Mesothelial cell of epicardium (in vitro differentiated cells): ENCODE results near the gene TWF1. TPM values are rescaled to one million over a fixed set of nuclear protein-coding genes. Genes with fewer than 3 reads are reported as not detected.
"Not testable (repeated sequence)": the region's sequence is repeated elsewhere in the genome, so short reads cannot be mapped to it uniquely, and the experiment has no call there.

Experiments
- DNase-seq, 2 experiments: peaks; one replicate each; pipeline ENCODE4 v3.0.0; 2021; ENCODE audit warnings: low spot score in 2 of 2; ENCODE audit not compliant: unreplicated experiment in 2 of 2
- H3K27ac Mint-ChIP-seq: 2 replicates; pipeline ENCODE4 v1.8.0; 2021; ENCODE audit warnings: mixed read lengths
- H3K27me3 Mint-ChIP-seq: 2 replicates; pipeline ENCODE4 v1.8.0; 2021; ENCODE audit warnings: low read depth, mixed read lengths
- H3K36me3 Mint-ChIP-seq: 2 replicates; pipeline ENCODE4 v1.8.0; 2021; ENCODE audit warnings: mixed read lengths
- H3K4me1 Mint-ChIP-seq: 2 replicates; pipeline ENCODE4 v1.8.0; 2021; ENCODE audit warnings: mixed read lengths
- H3K4me3 Mint-ChIP-seq: 2 replicates; pipeline ENCODE4 v1.8.0; 2021; ENCODE audit warnings: mild to moderate bottlenecking, moderate library complexity, mixed read lengths
- H3K9me3 Mint-ChIP-seq: 2 replicates; pipeline ENCODE4 v1.8.0; 2021; ENCODE audit warnings: mixed read lengths
- CTCF ChIP-seq: fragments of 200-600 bp; sonication (generic); IDR thresholded peaks from one replicate; pipeline ENCODE4 v1.5.0; 2021; ENCODE audit warnings: antibody characterized with exemption; ENCODE audit not compliant: unreplicated experiment
- total RNA-seq: library from RNA; stranded (reverse); gene quantifications from 3 replicates; pipeline ENCODE4 v1.2.1, GENCODE V29; 2021

The TWF1 gene
- total RNA-seq, 1 donor from 2014 or later = 61.2 TPM

GRCh38 chr12:43760396-43760795, 45.7 kb downstream of the TWF1 start:
- Mint-ChIP-seq H3K36me3 (no peaks in the 10 kb centered on the region), H3K4me3 (peak overlapping the region; percentile 28), H3K9me3 (no peaks in the 10 kb centered on the region)

GRCh38 chr12:43758728-43759563, 47.2 kb downstream of the TWF1 start, which contains the start of the genes IRAK4 and PUS7L:
Gene IRAK4 (plus strand): TSS chr12:43758951. CDS start chr12:43768112, 9,161 bp downstream.
Gene PUS7L (minus strand): TSS chr12:43758790. CDS start chr12:43755245, 3,545 bp downstream.
- TF ChIP-seq CTCF = no peak
- no peaks in the 10 kb centered on the region for H3K27me3 Mint-ChIP-seq
- peaks cover 16% of the 10 kb centered on the region for H3K4me1 Mint-ChIP-seq

More at GRCh38 chr12:43760396-43760795, 45.7 kb downstream of the TWF1 start:
- peak overlapping the region; percentile 14 for H3K27ac Mint-ChIP-seq
- H3K27me3 Mint-ChIP-seq = no peaks in the 10 kb centered on the region
- peaks cover 16% of the 10 kb centered on the region for H3K4me1 Mint-ChIP-seq
- DNase-seq = no peak
- no peak for TF ChIP-seq CTCF

GRCh38 chr12:43758247-43758727, 47.8 kb downstream of the TWF1 start:
- Mint-ChIP-seq H3K9me3 (no peaks in the 10 kb centered on the region), H3K4me1 (peaks cover 16% of the 10 kb centered on the region), H3K27ac (peak overlapping the region; percentile 78), H3K4me3 (peak overlapping the region; percentile 83), H3K36me3 (peaks cover 6% of the 10 kb centered on the region), H3K27me3 (no peaks in the 10 kb centered on the region)
- no peak for TF ChIP-seq CTCF
- no peak for DNase-seq

More at GRCh38 chr12:43758728-43759563, 47.2 kb downstream of the TWF1 start, which contains the start of the genes IRAK4 and PUS7L:
- Mint-ChIP-seq H3K36me3 (peaks cover 6% of the 10 kb centered on the region), H3K27ac (peak within 1 kb of the TSS; percentile 93), H3K9me3 (no peaks in the 10 kb centered on the region), H3K4me3 (peak within 1 kb of the TSS; percentile 83)
- peak; percentile 69 to 79 for DNase-seq

GRCh38 chr12:43754015-43754414, 52.1 kb downstream of the TWF1 start:
- Mint-ChIP-seq H3K27ac (no peak overlapping the region), H3K27me3 (no peaks in the 10 kb centered on the region)

GRCh38 chr12:43751360-43751759, 54.8 kb downstream of the TWF1 start:
- H3K27me3 Mint-ChIP-seq, H3K9me3 Mint-ChIP-seq, DNase-seq, H3K27ac Mint-ChIP-seq, H3K4me3 Mint-ChIP-seq, H3K4me1 Mint-ChIP-seq: not testable (repeated sequence)
- H3K36me3 Mint-ChIP-seq = peaks cover 18% of the 10 kb centered on the region

More at GRCh38 chr12:43754015-43754414, 52.1 kb downstream of the TWF1 start:
- DNase-seq = no peak
- no peak overlapping the region for H3K4me3 Mint-ChIP-seq
- peaks cover 18% of the 10 kb centered on the region for H3K36me3 Mint-ChIP-seq
- H3K9me3 Mint-ChIP-seq = no peaks in the 10 kb centered on the region
- H3K4me1 Mint-ChIP-seq = peaks cover 6% of the 10 kb centered on the region
- no peak for TF ChIP-seq CTCF

- Mint-ChIP-seq H3K27ac (no peak overlapping the region), H3K27me3 (no peaks in the 10 kb centered on the region), H3K4me3 (no peak overlapping the region), H3K36me3 (peaks cover 18% of the 10 kb centered on the region), H3K9me3 (no peaks in the 10 kb centered on the region), H3K4me1 (no peaks in the 10 kb centered on the region)
- no peak for TF ChIP-seq CTCF
- DNase-seq = no peak
Measured at GRCh38 chr12:43750814-43751213, 55.3 kb downstream of the TWF1 start.
